Measurements from ENCODE around the gene KEL.
A peak's percentile ranks its signal among the peaks of the same experiment; 100 is the strongest.

KEL gene

GRCh38 chr7:142960955-142961512, 1.1 kb downstream of the KEL start:
- DNase-seq = no peak

- no peak for DNase-seq
These were observed 3.0 kb downstream of the KEL start for GRCh38 chr7:142959202-142959601.

- no peak for DNase-seq
These were observed 4.4 kb downstream of the KEL start for GRCh38 chr7:142957723-142958122.

- DNase-seq = no peak
These were observed 5.1 kb downstream of the KEL start for GRCh38 chr7:142956951-142957623.

GRCh38 chr7:142954680-142955268, 7.4 kb downstream of the KEL start:
- DNase-seq = no peak

- DNase-seq = no peak
These were observed 11.9 kb downstream of the KEL start for GRCh38 chr7:142950235-142950634.

- DNase-seq = no peak
These were observed 13.6 kb downstream of the KEL start for GRCh38 chr7:142948603-142949002.

- DNase-seq = no peak
These were observed 17.2 kb downstream of the KEL start for GRCh38 chr7:142945001-142945400.

- DNase-seq = no peak
These were observed 18.4 kb downstream of the KEL start for GRCh38 chr7:142943706-142944268.

GRCh38 chr7:142942746-142943145, 19.4 kb downstream of the KEL start:
- no peak for DNase-seq

GRCh38 chr7:142941541-142941940, 20.6 kb downstream of the KEL start:
- no peak for DNase-seq

- no peak for DNase-seq
These were observed 21.1 kb downstream of the KEL start for GRCh38 chr7:142940966-142941535.

GRCh38 chr7:142939226-142939910, 22.8 kb downstream of the KEL start, which contains the start of gene LLCFC1:
LLCFC1 (plus strand) TSS chr7:142939484; CDS start chr7:142939622, 138 bp downstream.
- peak; percentile 19 for DNase-seq

GRCh38 chr7:142938611-142939010, 23.6 kb downstream of the KEL start:
- DNase-seq = no peak

- DNase-seq = no peak
These were observed 26.1 kb downstream of the KEL start for GRCh38 chr7:142935941-142936565.

GRCh38 chr7:142934056-142934455, 28.1 kb downstream of the KEL start:
- no peak for DNase-seq

- DNase-seq = no peak
These were observed 28.5 kb downstream of the KEL start, which contains the start of gene TRPV5 for GRCh38 chr7:142933624-142934023. TRPV5 (minus strand) TSS chr7:142933746; CDS start chr7:142933459, 287 bp downstream.

GRCh38 chr7:142933092-142933475, 29.1 kb downstream of the KEL start:
- no peak for DNase-seq

- no peak for DNase-seq
These were observed 29.6 kb downstream of the KEL start for GRCh38 chr7:142932386-142933091.

- DNase-seq = no peak
These were observed 31.9 kb downstream of the KEL start for GRCh38 chr7:142930126-142930730.

- DNase-seq = no peak
These were observed 34.2 kb downstream of the KEL start for GRCh38 chr7:142927949-142928348.
